ENCODE results near the gene EBI3. TPM values are rescaled to one million over a fixed set of nuclear protein-coding genes. Genes with fewer than 3 reads are reported as not detected.

The EBI3 gene
- total RNA-seq, result 0.73 and 1.9 TPM in 2 replicates

DNA sequence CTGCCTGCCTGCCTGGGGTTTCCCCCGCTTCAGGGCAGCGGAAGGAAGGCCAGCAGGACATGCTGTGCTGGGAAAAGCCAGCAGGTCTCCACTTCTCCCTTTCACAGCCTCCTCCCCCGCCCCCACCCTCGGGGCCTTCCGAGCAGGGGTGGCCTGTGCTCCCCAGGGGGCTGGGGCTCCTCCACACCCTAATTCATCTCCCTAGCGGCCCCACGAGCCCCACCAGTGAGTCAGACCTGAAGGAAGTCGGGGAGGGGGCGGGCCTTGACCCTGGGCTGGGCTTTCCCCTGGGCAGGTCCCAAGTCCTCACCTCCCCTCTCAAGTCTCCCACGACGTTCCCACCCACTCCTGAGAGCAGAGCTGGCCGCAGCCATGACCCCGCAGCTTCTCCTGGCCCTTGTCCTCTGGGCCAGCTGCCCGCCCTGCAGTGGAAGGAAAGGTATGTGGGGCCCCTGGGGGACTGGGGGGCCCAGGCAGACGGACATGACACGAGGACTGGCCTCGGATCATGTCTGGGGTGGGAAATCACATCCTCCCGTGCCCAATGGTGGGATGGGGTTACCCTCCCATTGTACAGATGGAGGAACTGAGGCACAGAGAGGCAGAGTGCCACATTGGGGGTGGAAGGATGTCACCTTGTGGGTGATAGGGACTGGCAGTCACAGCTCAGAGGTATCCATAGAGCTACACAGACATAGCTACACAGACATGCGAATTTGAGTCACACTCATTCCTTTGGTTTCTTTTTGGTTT is at the start of gene EBI3:
EBI3 (plus strand) TSS at position 345 of the 753 bp plus-strand sequence; CDS start at position 373, 28 bp downstream.

DNA sequence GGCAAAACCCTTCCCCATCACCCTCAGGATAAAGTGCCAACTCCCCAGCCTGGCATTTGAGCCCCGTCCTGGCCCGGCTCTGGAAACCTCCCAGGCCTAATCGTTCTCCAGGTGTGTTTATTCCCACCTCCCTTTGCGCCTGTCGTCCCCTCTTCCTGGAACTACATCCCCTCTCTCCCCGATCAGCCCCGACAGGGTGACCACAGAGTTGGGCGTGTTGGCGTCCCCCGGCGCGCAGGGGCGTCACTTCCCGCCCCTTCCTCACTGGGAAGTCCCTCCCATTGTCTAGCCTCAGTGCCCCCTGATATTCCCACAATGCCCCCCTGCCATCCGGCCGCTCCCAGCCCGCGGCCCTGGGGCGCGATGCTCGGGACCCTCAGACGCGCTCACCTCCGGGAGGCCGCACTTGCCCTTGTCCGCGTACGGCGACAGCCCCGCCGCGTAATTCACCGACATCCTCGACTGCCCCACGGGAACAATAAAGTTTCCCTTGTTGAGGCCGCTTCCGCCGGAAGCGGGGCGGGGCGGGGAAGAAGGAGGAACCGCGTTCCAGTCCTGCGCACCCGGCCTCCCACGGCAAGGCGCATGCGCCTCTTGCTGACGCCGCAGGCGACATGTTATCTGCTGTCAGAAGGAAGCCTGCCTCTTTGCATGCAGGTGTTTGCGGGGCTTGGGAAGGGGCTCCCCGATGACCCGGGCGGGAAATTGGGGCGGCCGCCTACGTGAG is 47.1 kb upstream of the EBI3 start, which contains the start of the genes ANKRD24 and SIRT6:
ANKRD24 (plus strand) TSS at position 606 of the 727 bp plus-strand sequence. CDS start 3,737 bp downstream, outside the sequence.
SIRT6 (minus strand) TSS at position 480 of the 727 bp plus-strand sequence; CDS start at position 456, 24 bp downstream.

DNA sequence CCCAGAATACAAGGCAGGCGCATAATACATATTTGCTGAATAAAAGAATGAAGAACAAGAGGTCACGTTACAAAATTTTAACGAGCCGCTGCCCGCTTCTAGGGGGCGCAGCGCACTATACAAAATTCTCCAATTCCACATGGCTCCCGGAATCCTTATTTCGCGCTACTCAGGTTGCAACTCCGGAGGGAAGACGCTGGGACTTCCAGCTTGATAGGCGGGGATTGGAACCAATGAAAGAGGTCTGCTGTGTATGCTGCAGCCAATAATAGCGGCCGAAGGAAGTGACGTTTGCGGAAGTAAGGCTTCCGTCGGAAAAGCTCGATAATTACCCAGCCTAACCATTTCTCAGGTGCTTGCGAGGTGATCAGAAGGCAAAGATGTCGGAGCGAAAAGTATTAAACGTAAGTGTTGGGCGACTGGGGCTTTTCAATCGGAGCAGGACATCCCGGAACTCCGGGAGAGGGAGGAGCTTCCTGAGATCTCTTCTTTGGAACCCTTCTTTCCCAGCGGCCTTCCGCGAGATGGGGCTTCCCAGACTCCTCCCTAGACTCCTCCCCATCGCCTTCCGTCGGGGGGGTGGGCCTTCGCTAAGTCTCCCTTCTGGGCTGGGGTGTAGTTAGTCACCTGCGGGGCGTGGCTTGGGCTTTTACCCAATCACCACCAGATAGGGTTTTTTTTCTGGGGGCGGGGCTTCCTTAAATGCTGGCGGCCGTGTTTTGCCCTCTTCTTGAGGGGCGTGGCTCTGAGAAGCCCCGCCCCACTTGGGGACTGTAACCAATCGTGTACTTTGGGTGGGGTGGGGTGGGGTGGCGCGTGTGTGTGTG is 17.7 kb downstream of the EBI3 start, which contains the start of gene YJU2:
YJU2 (plus strand) TSS at position 314 of the 827 bp plus-strand sequence; CDS start at position 381, 67 bp downstream.

DNA sequence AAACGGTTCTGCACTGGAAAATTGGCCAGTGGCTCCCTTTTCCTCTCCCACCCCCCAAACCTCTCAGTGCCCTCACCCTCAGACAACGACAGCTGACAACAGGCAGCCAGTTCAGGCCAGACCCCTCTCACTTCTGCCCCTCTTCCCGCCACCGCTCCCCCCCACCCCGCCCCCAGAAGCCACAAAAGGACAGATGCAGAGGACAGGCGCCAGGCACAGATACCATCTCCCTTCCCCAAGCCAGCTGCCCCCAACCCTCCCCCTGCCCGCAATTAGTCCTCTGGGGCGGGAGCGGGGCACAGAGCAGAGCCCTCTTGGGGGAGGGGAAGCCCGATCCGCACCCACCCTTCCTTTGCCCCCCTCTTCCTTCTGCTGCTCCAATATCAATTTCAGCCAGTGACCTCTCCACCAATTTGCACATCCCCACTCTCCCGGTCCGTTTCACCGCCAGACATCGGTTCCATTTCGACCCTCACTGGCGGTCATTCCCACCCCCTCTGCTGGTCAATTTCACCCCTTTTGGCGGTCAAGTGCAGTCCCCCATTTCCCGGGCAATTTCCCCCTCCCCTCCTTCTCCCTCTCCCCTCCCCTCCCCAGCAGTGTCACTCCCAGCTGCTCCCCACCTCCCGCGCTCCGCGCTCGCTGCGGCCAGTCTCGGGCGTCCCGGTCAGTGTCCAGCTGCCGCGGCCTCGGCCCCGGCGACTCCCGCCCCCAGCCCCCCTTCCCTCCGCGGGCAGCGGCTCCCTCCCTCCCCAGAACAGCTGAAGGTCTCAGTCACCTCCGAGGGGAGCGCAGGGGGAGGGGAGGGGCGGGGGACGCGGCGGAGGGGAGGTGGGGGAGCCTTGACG is 49.3 kb downstream of the EBI3 start, which contains the start of gene SHD:
SHD (plus strand) TSS at position 848 of the 848 bp plus-strand sequence. CDS start 798 bp downstream, outside the sequence.

Other genes starting within 250 kb of the EBI3 start
- gene EEF2, start 244.1 kb upstream of the EBI3 start, total RNA-seq, result 1,607 and 1,802 TPM in 2 replicates
- 31.6 and 31.8 TPM in 2 replicates for gene PIAS4, start 221.8 kb upstream of the EBI3 start, total RNA-seq
- gene ZBTB7A, start 162.6 kb upstream of the EBI3 start, total RNA-seq, result 28.0 and 33.6 TPM in 2 replicates
- 135 and 157 TPM in 2 replicates for gene MAP2K2, start 105.4 kb upstream of the EBI3 start, total RNA-seq
- gene CREB3L3, start 75.9 kb upstream of the EBI3 start, total RNA-seq, result not detected in 2 replicates
- gene SIRT6, start 47.0 kb upstream of the EBI3 start, total RNA-seq, result 25.3 and 47.4 TPM in 2 replicates
- 0.05 TPM in 1 of 2 replicates, not detected in the other for gene ANKRD24, start 46.8 kb upstream of the EBI3 start, total RNA-seq
- 31.0 and 31.4 TPM in 2 replicates for gene YJU2, start 17.6 kb downstream of the EBI3 start, total RNA-seq
- gene SHD, start 49.7 kb downstream of the EBI3 start, total RNA-seq, result not detected in 2 replicates
- gene TMIGD2, start 72.9 kb downstream of the EBI3 start, total RNA-seq, result not detected in 2 replicates
- gene FSD1, start 75.1 kb downstream of the EBI3 start, total RNA-seq, result 7.9 and 9.6 TPM in 2 replicates
- 27.2 and 30.9 TPM in 2 replicates for gene STAP2, start 109.3 kb downstream of the EBI3 start, total RNA-seq
- gene MPND, start 114.0 kb downstream of the EBI3 start, total RNA-seq, result 2.8 and 4.5 TPM in 2 replicates
- 104 and 115 TPM in 2 replicates for gene SH3GL1, start 171.0 kb downstream of the EBI3 start, total RNA-seq
- 20.3 and 22.4 TPM in 2 replicates for gene CHAF1A, start 173.1 kb downstream of the EBI3 start, total RNA-seq
- gene UBXN6, start 228.3 kb downstream of the EBI3 start, total RNA-seq, result 54.2 and 61.9 TPM in 2 replicates
- gene HDGFL2, start 242.8 kb downstream of the EBI3 start, total RNA-seq, result 69.2 and 73.0 TPM in 2 replicates